Stimulated activated naive CD8-positive, alpha-beta T cell treated with anti-CD3 and anti-CD28 coated beads, Interleukin-15, Interleukin-2, amounts not matched to agents 100 ng/mL and 50 ng/mL, for 24 hours (primary cell): ENCODE measurements around the gene TMEM37.

Source experiments
- H3K27ac Mint-ChIP-seq: one replicate; pipeline ENCODE4 v1.8.0; 2021; ENCODE audit warnings: mild to moderate bottlenecking, mixed read lengths
- H3K27me3 Mint-ChIP-seq: one replicate; pipeline ENCODE4 v1.8.0; 2021; ENCODE audit warnings: mixed read lengths
- H3K36me3 Mint-ChIP-seq: one replicate; pipeline ENCODE4 v1.8.0; 2021; ENCODE audit warnings: low read depth, mixed read lengths
- H3K4me1 Mint-ChIP-seq: one replicate; pipeline ENCODE4 v1.8.0; 2021; ENCODE audit warnings: low read depth, mixed read lengths
- H3K4me3 Mint-ChIP-seq: one replicate; pipeline ENCODE4 v1.8.0; 2021; ENCODE audit warnings: mild to moderate bottlenecking, mixed read lengths
- H3K9me3 Mint-ChIP-seq: one replicate; pipeline ENCODE4 v1.8.0; 2021; ENCODE audit warnings: mixed read lengths

The TMEM37 gene

GRCh38 chr2:119469661-119470297, 38.1 kb downstream of the TMEM37 start:
- Mint-ChIP-seq H3K27ac (no peak overlapping the region), H3K9me3 (no peaks in the 10 kb centered on the region), H3K27me3 (no peaks in the 10 kb centered on the region), H3K4me1 (no peaks in the 10 kb centered on the region), H3K4me3 (no peak overlapping the region), H3K36me3 (no peaks in the 10 kb centered on the region)

- Mint-ChIP-seq H3K4me3 (no peak overlapping the region), H3K4me1 (no peaks in the 10 kb centered on the region), H3K9me3 (no peaks in the 10 kb centered on the region), H3K36me3 (no peaks in the 10 kb centered on the region), H3K27me3 (peaks cover 4% of the 10 kb centered on the region), H3K27ac (no peak overlapping the region)
Observed at GRCh38 chr2:119472749-119473148, 41.1 kb downstream of the TMEM37 start.

DNA sequence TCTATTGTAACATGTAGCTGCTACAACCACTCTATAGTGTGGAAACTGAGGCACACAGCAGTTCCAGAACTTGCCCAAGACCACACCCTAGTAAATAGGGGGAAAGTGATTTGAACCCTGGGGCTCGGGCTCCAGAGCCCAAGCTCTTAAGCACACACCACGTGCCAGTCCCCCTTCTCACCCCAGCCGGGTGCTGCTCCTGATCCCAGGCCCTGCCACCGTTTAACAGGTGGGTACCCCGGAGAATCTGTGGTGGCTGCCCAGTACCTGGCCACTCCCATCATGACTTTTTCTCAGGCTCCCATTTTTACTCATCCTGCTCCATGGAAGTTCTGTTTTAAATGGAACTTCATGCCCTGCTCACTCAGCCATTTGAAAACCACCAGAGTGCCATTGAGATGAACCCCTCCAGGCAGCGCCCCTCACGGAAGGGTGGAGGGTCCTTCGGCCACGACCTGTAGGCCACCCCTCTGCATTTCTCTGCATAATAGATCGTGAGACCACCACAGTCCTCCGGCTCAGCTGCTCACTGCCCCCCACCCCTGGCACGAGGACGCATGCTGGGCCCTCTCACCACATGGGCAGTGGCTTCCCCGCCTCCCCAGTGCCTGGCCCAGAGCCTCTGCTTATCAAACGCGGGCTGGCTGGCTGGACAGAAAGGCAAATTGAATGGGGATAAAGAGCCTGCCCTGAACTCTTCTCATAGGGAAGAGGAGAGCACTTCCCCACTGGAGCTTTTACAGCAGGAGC, 42.1 kb downstream of the TMEM37 start:
- Mint-ChIP-seq H3K27ac (no peak overlapping the region), H3K4me1 (no peaks in the 10 kb centered on the region), H3K27me3 (peaks cover 4% of the 10 kb centered on the region), H3K36me3 (no peaks in the 10 kb centered on the region), H3K9me3 (no peaks in the 10 kb centered on the region), H3K4me3 (no peak overlapping the region)

DNA sequence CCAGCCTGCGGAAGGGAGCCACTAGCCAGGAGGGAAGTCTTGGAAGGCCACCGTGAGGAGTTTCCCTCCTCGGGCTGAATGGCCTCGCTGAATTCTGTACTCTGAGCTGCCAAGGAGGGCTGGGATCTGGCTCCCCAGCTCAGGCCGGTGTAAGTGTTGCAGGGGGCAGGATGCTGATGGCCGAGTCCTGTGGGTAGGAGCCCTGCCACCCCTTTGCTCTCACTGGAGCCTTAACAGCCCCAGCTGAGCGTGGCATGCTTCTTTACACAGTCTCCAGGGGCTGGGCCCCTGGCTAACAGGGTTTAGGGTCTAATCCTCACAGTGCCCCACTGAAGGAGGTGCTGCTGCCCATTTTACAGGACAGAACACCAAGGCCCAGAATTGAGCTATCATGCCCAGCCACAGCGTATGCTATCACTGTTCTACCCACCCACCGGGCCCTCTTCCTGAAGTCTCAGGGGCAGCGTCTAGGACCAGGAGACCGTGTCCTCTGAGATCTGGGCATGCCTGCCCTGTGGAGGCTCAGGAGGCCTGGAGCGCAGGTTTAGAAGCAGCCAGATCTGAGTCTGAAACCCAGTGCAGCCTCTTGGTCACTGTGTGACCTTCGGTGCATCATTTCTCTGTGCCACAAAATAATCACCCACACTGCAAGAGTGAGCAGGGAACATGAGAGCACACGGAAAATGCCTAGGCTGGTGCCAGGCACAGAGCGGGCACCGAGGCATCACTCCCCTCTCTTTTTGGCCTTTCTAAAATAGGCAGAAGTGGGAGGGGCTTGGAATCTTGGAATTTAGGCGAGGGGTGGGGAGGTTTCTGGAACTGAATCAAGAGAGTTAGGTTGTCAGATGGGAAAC, 42.9 kb downstream of the TMEM37 start:
- H3K4me1 Mint-ChIP-seq, result no peaks in the 10 kb centered on the region
- peaks cover 4% of the 10 kb centered on the region for H3K27me3 Mint-ChIP-seq
- no peaks in the 10 kb centered on the region for H3K9me3 Mint-ChIP-seq
- H3K27ac Mint-ChIP-seq, result no peak overlapping the region
- H3K36me3 Mint-ChIP-seq, result no peaks in the 10 kb centered on the region
- no peak overlapping the region for H3K4me3 Mint-ChIP-seq

DNA sequence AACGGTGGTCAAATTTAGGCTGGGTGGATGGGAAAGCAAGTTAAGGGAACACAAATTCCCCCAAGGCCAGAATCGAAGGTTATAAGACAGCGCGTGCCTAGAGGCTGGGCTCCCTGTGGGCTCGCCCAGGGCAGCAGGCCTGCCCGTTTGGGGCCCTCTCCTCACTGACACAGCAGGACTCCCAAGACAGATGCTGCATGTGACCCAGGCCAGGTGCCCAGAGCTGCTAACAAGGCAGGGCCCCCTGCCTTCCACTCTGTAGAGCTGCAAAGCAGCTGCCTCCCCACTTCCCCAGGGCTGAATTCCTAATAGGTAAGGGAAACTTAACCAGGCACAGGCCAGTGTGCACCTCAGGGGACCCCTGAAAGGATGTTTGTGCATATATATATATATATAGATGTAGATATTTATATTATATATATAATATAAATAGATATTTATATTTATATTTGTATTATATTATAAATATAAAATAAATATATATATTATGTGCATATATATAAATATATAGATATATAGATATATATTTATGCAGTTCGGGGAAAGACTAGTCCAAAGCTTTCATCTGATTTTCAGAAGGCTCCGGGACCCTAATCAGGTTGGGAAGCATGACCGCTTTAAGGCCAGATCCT, 43.7 kb downstream of the TMEM37 start:
- Mint-ChIP-seq H3K27ac (no peak overlapping the region), H3K36me3 (no peaks in the 10 kb centered on the region), H3K27me3 (peaks cover 4% of the 10 kb centered on the region), H3K9me3 (no peaks in the 10 kb centered on the region), H3K4me1 (no peaks in the 10 kb centered on the region), H3K4me3 (no peak overlapping the region)

GRCh38 chr2:119475857-119476244, 44.2 kb downstream of the TMEM37 start:
- H3K27ac Mint-ChIP-seq, result no peak overlapping the region
- no peaks in the 10 kb centered on the region for H3K9me3 Mint-ChIP-seq
- no peak overlapping the region for H3K4me3 Mint-ChIP-seq
- no peaks in the 10 kb centered on the region for H3K36me3 Mint-ChIP-seq
- peaks cover 4% of the 10 kb centered on the region for H3K27me3 Mint-ChIP-seq
- no peaks in the 10 kb centered on the region for H3K4me1 Mint-ChIP-seq

DNA sequence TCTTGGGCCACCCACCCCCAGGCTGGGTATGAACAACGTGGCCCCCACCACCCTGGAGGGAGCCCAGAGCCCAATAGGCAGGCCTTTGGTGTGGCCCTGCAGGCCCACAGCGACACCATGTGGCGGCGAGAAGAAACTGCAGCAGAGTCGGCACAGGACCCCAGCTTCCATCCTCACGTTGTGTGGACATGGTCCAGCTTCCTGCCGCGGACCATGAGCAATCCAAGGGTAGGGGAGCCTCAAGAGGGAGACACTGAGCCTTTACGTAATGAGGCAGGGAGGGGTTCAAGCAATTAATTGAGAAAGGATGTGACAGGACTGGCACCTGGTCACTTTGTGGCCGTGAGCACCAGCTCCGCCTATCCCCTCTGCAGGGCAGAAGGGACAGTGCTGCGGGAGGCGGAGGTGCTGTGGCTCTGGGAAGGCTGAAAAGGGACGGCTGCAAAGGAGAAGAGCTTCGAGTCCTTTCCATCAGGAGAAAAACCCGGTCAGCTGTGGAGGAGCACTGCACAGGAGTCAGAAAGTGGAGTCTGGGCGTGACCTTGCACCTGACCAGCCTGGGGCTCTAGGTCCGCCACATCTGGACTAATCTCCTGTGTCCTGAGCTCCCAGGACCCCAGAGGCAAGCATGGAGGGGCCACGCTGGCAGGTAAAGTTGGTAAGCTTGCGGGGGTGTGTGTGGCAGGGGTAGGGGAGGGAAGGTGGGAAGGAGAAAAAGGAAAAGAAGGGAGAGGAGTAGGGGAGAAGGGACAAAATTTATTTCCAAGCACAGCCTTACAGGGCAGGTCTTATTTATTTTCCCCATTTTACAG, 44.9 kb downstream of the TMEM37 start:
- Mint-ChIP-seq H3K27me3 (peaks cover 4% of the 10 kb centered on the region), H3K36me3 (no peaks in the 10 kb centered on the region), H3K4me3 (no peak overlapping the region), H3K27ac (no peak overlapping the region), H3K9me3 (no peaks in the 10 kb centered on the region), H3K4me1 (no peaks in the 10 kb centered on the region)

GRCh38 chr2:119477113-119477505, 45.5 kb downstream of the TMEM37 start:
- H3K36me3 Mint-ChIP-seq, result no peaks in the 10 kb centered on the region
- H3K27me3 Mint-ChIP-seq, result peaks cover 4% of the 10 kb centered on the region
- H3K4me1 Mint-ChIP-seq, result no peaks in the 10 kb centered on the region
- H3K9me3 Mint-ChIP-seq, result no peaks in the 10 kb centered on the region
- H3K27ac Mint-ChIP-seq, result no peak overlapping the region
- H3K4me3 Mint-ChIP-seq, result no peak overlapping the region

GRCh38 chr2:119478188-119478977, 46.7 kb downstream of the TMEM37 start:
- no peaks in the 10 kb centered on the region for H3K4me1 Mint-ChIP-seq
- H3K36me3 Mint-ChIP-seq, result no peaks in the 10 kb centered on the region
- no peaks in the 10 kb centered on the region for H3K9me3 Mint-ChIP-seq
- H3K27ac Mint-ChIP-seq, result no peak overlapping the region
- peaks cover 4% of the 10 kb centered on the region for H3K27me3 Mint-ChIP-seq
- H3K4me3 Mint-ChIP-seq, result no peak overlapping the region

GRCh38 chr2:119478978-119479295, 47.3 kb downstream of the TMEM37 start:
- no peak overlapping the region for H3K4me3 Mint-ChIP-seq
- no peaks in the 10 kb centered on the region for H3K4me1 Mint-ChIP-seq
- H3K36me3 Mint-ChIP-seq, result no peaks in the 10 kb centered on the region
- H3K27ac Mint-ChIP-seq, result no peak overlapping the region
- peaks cover 4% of the 10 kb centered on the region for H3K27me3 Mint-ChIP-seq
- no peaks in the 10 kb centered on the region for H3K9me3 Mint-ChIP-seq

GRCh38 chr2:119480184-119480583, 48.5 kb downstream of the TMEM37 start:
- H3K9me3 Mint-ChIP-seq, result no peaks in the 10 kb centered on the region
- no peaks in the 10 kb centered on the region for H3K4me1 Mint-ChIP-seq
- H3K36me3 Mint-ChIP-seq, result no peaks in the 10 kb centered on the region
- peaks cover 4% of the 10 kb centered on the region for H3K27me3 Mint-ChIP-seq
- H3K4me3 Mint-ChIP-seq, result no peak overlapping the region
- H3K27ac Mint-ChIP-seq, result no peak overlapping the region

GRCh38 chr2:119480718-119481142, 49.1 kb downstream of the TMEM37 start:
- H3K36me3 Mint-ChIP-seq, result no peaks in the 10 kb centered on the region
- peaks cover 4% of the 10 kb centered on the region for H3K27me3 Mint-ChIP-seq

GRCh38 chr2:119481501-119482455, 50.1 kb downstream of the TMEM37 start:
- Mint-ChIP-seq H3K9me3 (no peaks in the 10 kb centered on the region), H3K4me3 (no peak overlapping the region), H3K4me1 (no peaks in the 10 kb centered on the region), H3K36me3 (no peaks in the 10 kb centered on the region), H3K27ac (no peak overlapping the region), H3K27me3 (no peaks in the 10 kb centered on the region)

More at GRCh38 chr2:119480718-119481142, 49.1 kb downstream of the TMEM37 start:
- Mint-ChIP-seq H3K9me3 (no peaks in the 10 kb centered on the region), H3K4me3 (no peak overlapping the region), H3K27ac (no peak overlapping the region), H3K4me1 (no peaks in the 10 kb centered on the region)
